K562 (cell line): ENCODE data around the gene NUTM1. TPM values are rescaled to one million over a fixed set of nuclear protein-coding genes. Genes with fewer than 3 reads are reported as not detected.

Experiments used
- ARHGAP35 ChIP-seq: fragments of 450-650 bp; IDR thresholded peaks from 2 replicates; pipeline ENCODE4 v1.6.1; 2018; ENCODE audit not compliant: partially characterized antibody
- C11orf30 ChIP-seq: fragments of 450-650 bp; IDR thresholded peaks from 2 replicates; pipeline ENCODE4 v1.6.1; 2016; ENCODE audit warnings: low read depth, mild to moderate bottlenecking
- CCNT2 ChIP-seq: IDR thresholded peaks from 2 replicates; pipeline ENCODE4 v1.6.1; 2011; ENCODE audit warnings: borderline replicate concordance, low read depth, mild to moderate bottlenecking, moderate library complexity, mixed read lengths, low read length; ENCODE audit not compliant: insufficient read length; ENCODE audit errors: extremely low read depth
- CHCHD3 ChIP-seq: fragments of 250-450 bp; sonication (Bioruptor Pico); IDR thresholded peaks from 2 replicates; pipeline ENCODE4 v2.1.2; 2022; ENCODE audit warnings: mild to moderate bottlenecking
- DPF2 ChIP-seq: fragments of 450-650 bp; IDR thresholded peaks from 2 replicates; pipeline ENCODE4 v1.6.1; 2016
- FOS ChIP-seq: IDR thresholded peaks from 3 replicates; pipeline ENCODE4 v1.6.1; 2011; ENCODE audit not compliant: insufficient read length; ENCODE audit errors: extremely low read depth
- HOXB6 ChIP-seq: fragments of 250-450 bp; sonication (Bioruptor Pico); IDR thresholded peaks from 2 replicates; pipeline ENCODE4 v1.5.1; 2022; ENCODE audit warnings: mild to moderate bottlenecking, borderline replicate concordance
- KLF13 ChIP-seq: fragments of 450-650 bp; IDR thresholded peaks from 2 replicates; pipeline ENCODE4 v1.6.1; 2016; ENCODE audit warnings: missing genetic modification characterization, low read depth, mild to moderate bottlenecking, missing compliant biosample characterization, moderate library complexity, borderline replicate concordance
- MYC ChIP-seq, 2 experiments: fragments of 250-450 bp in 1 of 2; sonication (Bioruptor Pico) in 1 of 2; IDR thresholded peaks; 2 replicates each; pipeline versions ENCODE4 v1.5.1 to v1.6.1; 2012 to 2021; ENCODE audit warnings: low read depth in 2 of 2, borderline replicate concordance in 1 of 2, improper control_type of control experiment in 1 of 2, low read length in 1 of 2, mild to moderate bottlenecking in 1 of 2, moderate library complexity in 1 of 2
- NCOR1 ChIP-seq: fragments of 450-650 bp; IDR thresholded peaks from 2 replicates; pipeline ENCODE4 v1.6.1; 2016; ENCODE audit warnings: mild to moderate bottlenecking, moderate library complexity
- POLR2AphosphoS2 ChIP-seq: IDR thresholded peaks from 2 replicates; pipeline ENCODE4 v1.6.1; 2012; ENCODE audit warnings: low read length, improper control_type of control experiment
- STAT5A ChIP-seq: IDR thresholded peaks from 2 replicates; pipeline ENCODE4 v1.6.1; 2012; ENCODE audit warnings: low read length, inconsistent platforms, borderline replicate concordance
- XRCC4 ChIP-seq: IDR thresholded peaks from one replicate; pipeline ENCODE4 v1.6.1; 2011; ENCODE audit not compliant: insufficient read depth, insufficient read length; ENCODE audit errors: extremely low read depth
- ZBTB8A ChIP-seq: fragments of 450-650 bp; IDR thresholded peaks from 2 replicates; pipeline ENCODE4 v1.6.1; 2018; ENCODE audit warnings: mild to moderate bottlenecking, moderate library complexity; ENCODE audit not compliant: partially characterized antibody
- ZNF165 ChIP-seq: fragments of 250-450 bp; sonication (Bioruptor Pico); IDR thresholded peaks from 2 replicates; pipeline ENCODE4 v1.4.0; 2020; ENCODE audit warnings: borderline replicate concordance
- ZNF197 ChIP-seq: fragments of 200-800 bp; sonication (Bioruptor generic); IDR thresholded peaks from 2 replicates; pipeline ENCODE4 v1.6.1; 2016; ENCODE audit warnings: low read depth, missing genetic modification characterization, missing compliant biosample characterization
- ZNF76 ChIP-seq: fragments of 250-450 bp; sonication (Bioruptor Pico); IDR thresholded peaks from 2 replicates; pipeline ENCODE4 v1.4.0; 2020; ENCODE audit warnings: mild to moderate bottlenecking, moderate library complexity, borderline replicate concordance
- polyA plus RNA-seq, 8 experiments: library from polyadenylated mRNA; depleted of rRNA in 4 of 8; stranded (reverse) in 5 of 8; unstranded in 3 of 8; fragments of >200 nt; fragmentation: Nextera tagmentation in 2 of 8; fragmentation: Illumina TruSeq in 1 of 8; extraction: Ambion mirVana in 2 of 8; extraction: Trizol in 1 of 8; gene quantifications; 2 replicates each; pipeline versions ENCODE4 v1.2.1 to v1.2.3, GENCODE V29; 2011 to 2014; ENCODE audit warnings: inconsistent platforms in 1 of 8, missing spikeins in 1 of 8
- total RNA-seq, 7 experiments: library from RNA; depleted of rRNA in 6 of 7; stranded (reverse); fragments of >200 nt in 6 of 7; fragmentation: Illumina TruSeq in 2 of 7; extraction: Trizol in 2 of 7; gene quantifications; 2 replicates each; pipeline versions ENCODE4 v1.2.1 to v1.2.3, GENCODE V29; 2011 to 2021; ENCODE audit warnings: low replicate concordance in 1 of 7
- TF ChIP-seq, protein P1 (sequence below): fragments of 250-450 bp; sonication (Bioruptor Pico); IDR thresholded peaks from 2 replicates; pipeline ENCODE4 v1.5.1; 2021; ENCODE audit warnings: mild to moderate bottlenecking
- TF ChIP-seq, protein P2 (sequence below): sonication (generic); formaldehyde crosslinking; IDR thresholded peaks from 2 replicates; pipeline ENCODE4 v1.4.0; 2020; ENCODE audit warnings: mild to moderate bottlenecking, missing genetic modification reagents
- TF ChIP-seq, protein P3 (sequence below): fragments of 450-650 bp; formaldehyde crosslinking; IDR thresholded peaks from 2 replicates; pipeline ENCODE4 v1.4.0; 2022; ENCODE audit warnings: missing genetic modification characterization
- TF ChIP-seq, protein P4 (sequence below): sonication (generic); formaldehyde crosslinking; IDR thresholded peaks from 2 replicates; pipeline ENCODE4 v1.8.0; 2022; ENCODE audit warnings: mild to moderate bottlenecking, missing genetic modification reagents, borderline replicate concordance

Gene NUTM1
- total and polyA plus RNA-seq, 9 of the 15 experiments (the other 6 are each of a cell fraction or from before 2014, with no cell fraction given), result 0.01 to 0.05 (median 0.04) TPM; not detected in 4

DNA sequence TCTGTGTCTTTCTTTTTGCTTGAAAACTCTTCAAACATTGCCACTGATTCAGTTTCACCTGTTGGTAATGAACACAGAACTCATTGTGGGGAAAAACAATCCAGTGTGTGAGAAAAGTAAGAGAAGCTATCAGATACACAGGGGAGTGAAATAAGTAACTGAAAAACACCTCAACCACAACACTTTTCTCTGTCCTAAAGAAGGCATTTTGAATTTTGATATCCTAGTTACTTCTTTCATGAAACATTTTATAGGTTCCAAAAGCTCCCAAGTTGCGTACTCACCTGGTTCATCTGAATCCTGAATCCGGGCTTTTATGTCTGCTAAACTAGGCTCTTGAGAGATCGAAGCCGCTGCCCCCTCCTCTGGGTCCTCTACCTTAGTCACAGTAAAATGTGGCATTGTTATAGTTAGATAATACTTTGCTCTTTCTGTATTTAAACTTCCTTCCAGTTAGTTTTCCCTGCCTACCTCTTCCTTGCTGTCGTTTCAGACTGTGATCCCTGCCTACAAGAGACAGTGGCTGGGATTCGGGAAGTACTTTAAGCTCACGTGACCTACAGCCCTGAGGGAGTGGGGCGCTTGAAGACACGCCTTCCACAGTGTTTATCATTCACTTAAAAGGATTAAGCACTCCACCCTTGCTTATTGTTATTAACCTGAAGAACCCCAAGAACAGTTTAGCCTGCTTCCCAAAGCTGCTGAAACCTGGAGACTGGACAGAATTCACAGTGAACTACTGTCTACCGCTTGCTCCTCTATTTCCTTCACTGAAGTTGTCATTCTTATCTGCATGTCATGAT lies 24.6 kb upstream of the NUTM1 start (continued):
- TF ChIP-seq, protein P1, sequence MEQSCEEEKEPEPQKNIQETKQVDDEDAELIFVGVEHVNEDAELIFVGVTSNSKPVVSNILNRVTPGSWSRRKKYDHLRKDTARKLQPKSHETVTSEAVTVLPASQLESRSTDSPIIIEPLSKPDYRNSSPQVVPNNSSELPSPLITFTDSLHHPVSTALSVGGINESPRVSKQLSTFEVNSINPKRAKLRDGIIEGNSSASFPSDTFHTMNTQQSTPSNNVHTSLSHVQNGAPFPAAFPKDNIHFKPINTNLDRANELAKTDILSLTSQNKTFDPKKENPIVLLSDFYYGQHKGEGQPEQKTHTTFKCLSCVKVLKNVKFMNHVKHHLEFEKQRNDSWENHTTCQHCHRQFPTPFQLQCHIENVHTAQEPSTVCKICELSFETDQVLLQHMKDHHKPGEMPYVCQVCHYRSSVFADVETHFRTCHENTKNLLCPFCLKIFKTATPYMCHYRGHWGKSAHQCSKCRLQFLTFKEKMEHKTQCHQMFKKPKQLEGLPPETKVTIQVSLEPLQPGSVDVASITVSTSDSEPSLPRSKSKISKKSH, result no peak
- TF ChIP-seq CCNT2 (no peak), C11orf30 (no peak), FOS (no peak), CHCHD3 (CRISPR knock-in tag) (no peak), STAT5A (no peak), MYC (IDR thresholded peaks at IDR 0.05; ENCODE audit: low read depth, low read length) (no peak), MYC (CRISPR knock-in tag; IDR thresholded peaks at IDR 0.05; ENCODE audit: borderline replicate concordance, low read depth) (no peak), ZNF165 (no peak), POLR2AphosphoS2 (no peak), DPF2 (peak; percentile 65), HOXB6 (no peak), ZNF76 (CRISPR knock-in tag) (no peak), ZNF197 (CRISPR knock-in tag) (no peak), ARHGAP35 (no peak), XRCC4 (no peak), KLF13 (no peak), ZBTB8A (no peak), NCOR1 (no peak)
- TF ChIP-seq, protein P2, sequence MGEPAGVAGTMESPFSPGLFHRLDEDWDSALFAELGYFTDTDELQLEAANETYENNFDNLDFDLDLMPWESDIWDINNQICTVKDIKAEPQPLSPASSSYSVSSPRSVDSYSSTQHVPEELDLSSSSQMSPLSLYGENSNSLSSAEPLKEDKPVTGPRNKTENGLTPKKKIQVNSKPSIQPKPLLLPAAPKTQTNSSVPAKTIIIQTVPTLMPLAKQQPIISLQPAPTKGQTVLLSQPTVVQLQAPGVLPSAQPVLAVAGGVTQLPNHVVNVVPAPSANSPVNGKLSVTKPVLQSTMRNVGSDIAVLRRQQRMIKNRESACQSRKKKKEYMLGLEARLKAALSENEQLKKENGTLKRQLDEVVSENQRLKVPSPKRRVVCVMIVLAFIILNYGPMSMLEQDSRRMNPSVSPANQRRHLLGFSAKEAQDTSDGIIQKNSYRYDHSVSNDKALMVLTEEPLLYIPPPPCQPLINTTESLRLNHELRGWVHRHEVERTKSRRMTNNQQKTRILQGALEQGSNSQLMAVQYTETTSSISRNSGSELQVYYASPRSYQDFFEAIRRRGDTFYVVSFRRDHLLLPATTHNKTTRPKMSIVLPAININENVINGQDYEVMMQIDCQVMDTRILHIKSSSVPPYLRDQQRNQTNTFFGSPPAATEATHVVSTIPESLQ (CRISPR knock-in tag), result no peak
- TF ChIP-seq, protein P3, sequence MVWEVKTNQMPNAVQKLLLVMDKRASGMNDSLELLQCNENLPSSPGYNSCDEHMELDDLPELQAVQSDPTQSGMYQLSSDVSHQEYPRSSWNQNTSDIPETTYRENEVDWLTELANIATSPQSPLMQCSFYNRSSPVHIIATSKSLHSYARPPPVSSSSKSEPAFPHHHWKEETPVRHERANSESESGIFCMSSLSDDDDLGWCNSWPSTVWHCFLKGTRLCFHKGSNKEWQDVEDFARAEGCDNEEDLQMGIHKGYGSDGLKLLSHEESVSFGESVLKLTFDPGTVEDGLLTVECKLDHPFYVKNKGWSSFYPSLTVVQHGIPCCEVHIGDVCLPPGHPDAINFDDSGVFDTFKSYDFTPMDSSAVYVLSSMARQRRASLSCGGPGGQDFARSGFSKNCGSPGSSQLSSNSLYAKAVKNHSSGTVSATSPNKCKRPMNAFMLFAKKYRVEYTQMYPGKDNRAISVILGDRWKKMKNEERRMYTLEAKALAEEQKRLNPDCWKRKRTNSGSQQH (CRISPR knock-in tag), result no peak
- TF ChIP-seq, protein P4, sequence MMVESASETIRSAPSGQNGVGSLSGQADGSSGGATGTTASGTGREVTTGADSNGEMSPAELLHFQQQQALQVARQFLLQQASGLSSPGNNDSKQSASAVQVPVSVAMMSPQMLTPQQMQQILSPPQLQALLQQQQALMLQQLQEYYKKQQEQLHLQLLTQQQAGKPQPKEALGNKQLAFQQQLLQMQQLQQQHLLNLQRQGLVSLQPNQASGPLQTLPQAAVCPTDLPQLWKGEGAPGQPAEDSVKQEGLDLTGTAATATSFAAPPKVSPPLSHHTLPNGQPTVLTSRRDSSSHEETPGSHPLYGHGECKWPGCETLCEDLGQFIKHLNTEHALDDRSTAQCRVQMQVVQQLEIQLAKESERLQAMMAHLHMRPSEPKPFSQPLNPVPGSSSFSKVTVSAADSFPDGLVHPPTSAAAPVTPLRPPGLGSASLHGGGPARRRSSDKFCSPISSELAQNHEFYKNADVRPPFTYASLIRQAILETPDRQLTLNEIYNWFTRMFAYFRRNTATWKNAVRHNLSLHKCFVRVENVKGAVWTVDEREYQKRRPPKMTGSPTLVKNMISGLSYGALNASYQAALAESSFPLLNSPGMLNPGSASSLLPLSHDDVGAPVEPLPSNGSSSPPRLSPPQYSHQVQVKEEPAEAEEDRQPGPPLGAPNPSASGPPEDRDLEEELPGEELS (CRISPR knock-in tag), result no peak
